ENCODE results near the gene SHC1.
A peak's percentile ranks its signal among the peaks of the same experiment; 100 is the strongest.

Gene SHC1

DNA sequence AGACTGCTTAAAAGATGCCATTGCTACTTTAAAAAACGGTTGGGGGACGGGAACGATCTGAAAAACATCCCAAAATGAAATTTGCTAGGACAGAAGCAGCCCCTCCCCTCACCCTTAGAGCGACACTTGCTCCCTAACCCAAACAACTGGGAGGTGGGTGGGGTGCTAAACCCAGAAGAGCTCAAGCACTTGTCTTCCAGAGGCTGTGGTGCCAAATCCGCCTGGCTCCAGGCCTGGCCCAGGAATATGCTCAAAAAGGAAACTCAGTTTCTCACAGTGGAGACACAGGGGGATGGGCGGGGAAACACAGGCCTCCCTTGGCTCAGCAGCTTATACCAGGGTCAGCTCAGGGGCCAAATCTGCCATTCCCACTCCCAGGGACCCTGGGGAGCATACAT is 14.0 kb downstream of the SHC1 start:
- no peak for DNase-seq

DNA sequence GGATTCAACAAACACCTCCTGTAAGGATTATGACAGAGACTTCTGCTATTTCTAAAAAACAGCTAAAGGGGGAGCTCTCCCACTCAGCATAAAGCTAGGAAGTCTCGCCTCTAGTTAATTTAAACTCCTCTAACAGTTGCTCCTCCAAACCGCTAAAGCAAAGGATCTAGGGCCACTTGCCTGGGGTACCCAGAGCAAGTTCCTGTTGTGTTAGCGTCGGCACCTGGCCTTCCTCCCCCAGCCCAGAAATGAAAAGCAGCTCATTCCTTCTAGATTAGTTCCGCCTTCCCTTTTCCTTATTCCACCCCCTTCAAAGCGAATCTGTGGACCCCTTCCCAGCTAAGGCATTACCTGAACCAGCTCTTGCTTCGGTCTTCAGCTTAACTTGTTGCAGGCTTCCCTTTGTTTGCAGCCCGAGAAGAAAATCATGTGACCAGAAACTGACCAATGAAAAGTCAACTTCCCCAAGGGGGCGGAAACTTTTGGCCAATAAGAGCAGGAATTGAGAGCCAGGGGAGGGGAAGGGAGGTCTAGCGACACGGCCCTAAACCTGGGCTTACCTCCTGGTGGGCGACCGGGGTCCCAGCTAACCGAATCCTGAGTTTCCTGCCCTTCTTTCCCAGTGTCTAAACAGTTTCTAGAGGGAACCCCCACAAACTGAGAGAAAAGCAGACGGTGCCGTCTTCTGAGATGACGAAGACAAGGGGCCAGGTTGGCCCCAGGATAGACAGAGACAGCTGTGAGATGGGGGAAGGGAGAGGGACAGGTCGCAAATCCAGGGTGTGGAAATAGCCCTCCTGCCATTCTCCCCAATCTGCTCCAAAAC is 14.6 kb downstream of the SHC1 start, which contains the start of gene PBXIP1:
Gene PBXIP1, minus strand, starts transcription at position 382 of the 826 bp plus-strand sequence. CDS start 2,378 bp downstream, outside the sequence.
- DNase-seq = peak; percentile 90 to 92

DNA sequence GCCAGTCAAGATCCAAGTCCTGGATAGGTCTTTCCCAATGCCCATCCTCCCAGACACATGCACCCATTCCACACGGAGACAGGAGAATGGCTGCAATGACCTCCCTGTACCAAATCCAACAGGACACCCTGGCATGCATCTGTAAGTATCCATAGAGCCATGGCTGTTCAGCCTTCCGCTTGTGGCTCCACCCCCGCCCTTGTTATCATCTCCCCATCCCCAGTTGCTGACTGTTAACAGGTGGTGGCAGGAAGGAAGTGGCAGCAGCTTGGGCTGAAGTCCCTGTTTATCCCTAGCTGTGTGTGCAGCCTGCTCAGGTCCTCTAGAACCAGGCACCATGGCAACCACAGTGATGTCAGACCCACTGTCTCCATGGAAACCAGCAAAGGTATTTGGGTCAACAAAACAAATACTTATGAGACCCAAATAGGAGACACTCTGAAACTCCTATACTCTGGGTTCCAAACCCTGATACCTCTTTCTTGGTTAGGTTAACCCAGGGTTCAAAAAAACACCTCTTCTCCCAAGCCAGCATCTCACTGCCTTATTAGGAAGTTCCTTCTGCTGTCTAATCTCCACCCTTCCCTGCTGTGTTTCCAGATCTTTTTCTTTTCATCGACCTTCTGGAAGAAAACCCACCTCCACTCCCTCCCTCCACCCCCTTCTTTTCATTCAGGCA is 15.4 kb downstream of the SHC1 start:
- DNase-seq = peak; percentile 29 to 30

DNA sequence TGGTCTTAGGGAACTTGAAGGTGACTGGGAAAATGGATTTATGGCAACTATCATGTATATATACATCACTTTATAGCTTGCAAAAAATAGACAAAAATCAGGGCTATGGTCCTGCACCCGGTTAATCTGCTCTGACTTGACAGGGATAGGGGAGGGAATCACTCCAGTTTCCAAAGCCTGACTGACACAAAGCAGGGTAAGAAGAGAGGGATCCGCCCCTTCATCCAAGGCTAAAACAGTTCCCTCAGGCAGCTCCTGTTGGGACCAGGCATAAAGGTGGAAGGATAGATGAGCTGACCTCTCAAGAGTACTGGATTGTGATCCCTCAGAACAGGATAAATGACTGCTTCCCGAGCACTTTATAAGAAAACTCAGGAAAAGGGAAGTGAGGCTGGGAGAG is 16.0 kb downstream of the SHC1 start:
- no peak for DNase-seq

DNA sequence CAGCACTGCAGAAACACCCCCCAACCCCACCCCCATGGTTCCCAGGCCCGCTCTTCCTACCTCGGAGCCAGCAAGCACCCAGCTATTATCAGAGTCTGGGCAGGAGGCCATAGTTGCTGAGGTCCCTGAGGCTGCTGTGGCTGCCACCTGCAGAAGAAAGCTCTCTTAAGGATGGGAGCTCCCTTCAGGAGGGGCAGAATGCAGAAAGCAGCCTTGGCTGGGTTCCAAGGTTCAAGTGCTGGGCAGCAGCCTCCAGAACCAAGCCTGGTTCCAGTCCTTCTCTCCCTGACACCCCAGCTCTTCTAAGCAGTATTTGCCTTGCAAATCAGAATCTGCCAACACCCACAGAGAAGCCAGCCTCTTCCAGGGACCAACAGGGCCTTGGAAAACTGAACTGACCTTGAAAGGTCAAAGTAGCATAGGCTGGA is 16.9 kb downstream of the SHC1 start:
- DNase-seq = no peak

DNA sequence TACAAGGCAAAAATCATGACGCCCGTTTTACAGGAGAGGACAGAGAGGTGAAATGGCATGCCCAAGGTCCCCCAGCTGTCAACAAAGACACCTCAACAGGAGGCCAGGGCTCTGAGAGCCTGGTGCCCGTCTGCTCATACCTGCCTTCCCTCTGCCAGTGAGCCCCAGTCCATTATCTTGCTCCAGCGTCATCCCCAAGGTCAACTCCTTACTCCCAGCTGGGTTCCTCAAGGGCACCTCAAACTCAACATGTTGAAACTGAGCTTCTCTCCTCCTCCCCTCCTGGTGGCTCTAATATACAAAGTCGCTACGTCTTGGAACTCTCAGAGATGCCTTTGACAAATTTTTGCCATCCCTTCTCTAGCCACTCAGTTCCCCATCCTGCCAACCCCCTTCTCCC is 17.9 kb downstream of the SHC1 start:
- DNase-seq = no peak

DNA sequence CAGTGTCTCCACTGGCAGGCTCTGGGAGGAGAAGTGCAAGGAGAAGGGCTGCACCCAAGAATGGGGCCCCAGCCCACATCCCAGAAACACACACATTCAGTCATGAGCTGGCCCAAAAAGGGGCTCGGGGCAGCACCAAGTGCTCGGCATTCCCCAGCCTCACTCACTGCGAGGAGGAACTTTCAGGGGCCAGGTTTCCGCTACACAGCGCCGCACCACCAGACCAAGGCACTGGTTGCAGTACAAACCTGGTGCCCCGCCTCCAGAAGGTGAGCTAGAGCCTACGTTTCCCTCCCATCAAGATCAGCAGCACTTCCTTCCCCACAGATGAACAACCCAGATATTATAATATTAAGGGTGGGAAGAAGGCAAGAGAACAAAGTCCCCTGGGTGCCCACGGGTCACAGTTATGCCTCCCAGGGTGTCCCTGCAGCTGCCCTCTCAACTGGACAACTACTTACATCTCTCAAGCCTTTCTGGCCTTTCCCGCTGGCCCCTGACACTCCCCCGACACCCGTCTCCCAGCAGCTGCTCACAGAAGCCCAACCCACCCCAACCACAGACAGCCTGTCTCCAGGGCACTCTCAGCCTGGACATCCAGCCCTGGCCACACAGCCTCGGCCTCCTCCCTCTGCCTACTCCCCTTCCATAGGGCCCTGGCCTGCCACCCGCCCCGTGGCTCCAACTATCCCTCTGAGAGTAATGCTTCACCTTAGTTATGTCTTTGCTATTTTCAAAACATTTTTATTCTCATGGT is 18.5 kb downstream of the SHC1 start:
- DNase-seq = no peak

DNA sequence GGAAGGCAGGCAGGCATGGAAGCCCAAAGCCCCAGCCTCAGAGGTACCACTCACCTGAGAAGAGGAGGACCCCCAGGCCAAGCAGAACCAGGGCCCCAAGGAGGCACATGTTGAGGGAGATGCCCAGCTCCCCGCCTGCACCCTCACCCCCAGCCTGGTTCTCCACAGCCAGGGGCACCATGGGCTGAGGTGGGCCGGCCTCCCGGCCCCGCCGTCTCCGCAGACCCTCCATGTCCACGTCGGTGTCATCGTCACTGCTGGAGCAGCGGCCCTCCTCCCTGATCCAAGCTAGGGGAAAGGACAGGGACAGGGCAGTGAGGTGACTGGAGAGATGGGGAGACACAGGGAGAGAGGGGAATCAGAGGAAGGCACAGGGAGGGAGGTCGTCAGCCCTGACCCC is 22.5 kb downstream of the SHC1 start:
- DNase-seq = no peak

DNA sequence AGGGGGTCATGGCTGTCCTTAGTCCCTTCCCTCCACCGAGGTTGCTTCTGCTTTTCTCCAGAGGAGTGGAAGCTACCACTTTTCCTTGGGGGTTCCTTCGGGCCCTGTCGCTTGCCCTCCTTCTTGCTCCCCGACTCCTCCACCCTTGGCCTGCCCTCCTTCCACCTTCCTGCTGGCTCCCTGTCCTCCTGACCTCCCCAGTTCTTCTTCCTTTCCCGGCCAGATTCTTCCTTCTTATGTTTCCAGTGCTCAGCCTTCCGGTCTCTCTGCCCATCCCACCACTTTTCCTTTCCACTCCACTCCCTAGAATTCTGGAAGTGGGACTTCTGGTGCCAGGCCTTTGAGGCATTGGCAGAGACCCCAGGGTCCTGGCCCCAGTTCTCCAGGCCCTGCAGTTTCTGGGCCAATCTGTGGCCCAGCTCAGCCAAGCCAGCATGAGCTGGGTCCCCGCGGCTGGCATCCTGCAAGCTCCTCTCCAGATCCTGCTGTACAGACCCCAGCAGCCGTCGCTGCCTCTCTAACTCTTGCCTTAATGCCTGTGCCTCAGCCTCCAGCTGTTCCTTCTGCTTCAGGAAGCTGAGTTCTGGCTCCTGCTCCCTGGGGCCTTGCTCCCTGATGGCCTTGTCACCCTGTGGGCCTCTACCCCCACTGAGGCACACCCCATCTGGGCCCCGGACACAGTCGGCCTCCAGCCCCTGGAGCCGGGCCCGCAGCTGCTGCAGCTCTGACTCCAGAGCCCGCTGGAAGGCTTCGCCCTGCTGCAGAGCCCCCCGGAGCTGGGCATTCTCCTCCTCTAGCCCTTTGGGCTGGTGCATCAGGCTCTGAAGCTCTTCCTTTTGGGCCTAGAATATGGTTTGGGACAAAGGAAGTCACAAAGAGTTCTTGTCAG is 24.3 kb downstream of the SHC1 start:
- DNase-seq = no peak

DNA sequence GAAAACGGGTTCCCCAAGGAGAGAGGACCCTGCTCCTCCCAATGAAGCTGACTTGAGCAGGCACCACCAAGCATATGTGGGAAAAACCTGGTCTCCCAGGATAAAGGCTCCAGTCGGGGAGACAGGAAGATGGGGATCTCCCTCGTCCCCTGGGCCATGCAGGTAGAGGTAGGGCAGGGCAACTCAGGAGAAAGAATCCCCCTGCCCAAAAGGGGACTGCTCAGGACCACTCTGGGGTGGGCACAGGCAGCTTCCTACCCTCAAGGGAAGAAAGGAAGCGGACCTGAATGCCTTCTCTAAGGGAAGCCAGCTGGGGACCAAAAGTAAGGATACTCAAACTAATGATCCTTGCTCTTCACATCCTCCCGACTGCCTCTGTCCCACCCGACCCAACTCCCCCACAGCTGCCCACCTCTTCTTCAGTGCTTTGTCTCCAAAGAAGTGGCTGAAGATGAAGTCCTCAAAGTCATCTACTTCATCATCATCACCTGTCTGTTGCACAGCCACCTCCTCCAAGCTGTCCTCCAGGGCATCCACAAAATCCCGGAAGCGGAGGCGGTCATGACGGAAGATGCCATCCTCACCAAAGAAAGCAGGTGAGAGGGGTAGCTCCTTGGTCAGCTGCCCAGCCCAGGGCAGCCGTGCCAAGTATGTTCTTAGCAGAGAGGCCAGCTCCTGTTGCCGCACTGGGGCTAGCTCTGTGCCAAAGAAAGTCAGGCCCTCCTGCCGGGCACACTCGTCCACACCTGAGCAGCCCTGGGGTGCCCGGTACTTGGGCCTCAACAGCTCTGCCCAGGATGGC is 25.2 kb downstream of the SHC1 start:
- no peak for DNase-seq

DNA sequence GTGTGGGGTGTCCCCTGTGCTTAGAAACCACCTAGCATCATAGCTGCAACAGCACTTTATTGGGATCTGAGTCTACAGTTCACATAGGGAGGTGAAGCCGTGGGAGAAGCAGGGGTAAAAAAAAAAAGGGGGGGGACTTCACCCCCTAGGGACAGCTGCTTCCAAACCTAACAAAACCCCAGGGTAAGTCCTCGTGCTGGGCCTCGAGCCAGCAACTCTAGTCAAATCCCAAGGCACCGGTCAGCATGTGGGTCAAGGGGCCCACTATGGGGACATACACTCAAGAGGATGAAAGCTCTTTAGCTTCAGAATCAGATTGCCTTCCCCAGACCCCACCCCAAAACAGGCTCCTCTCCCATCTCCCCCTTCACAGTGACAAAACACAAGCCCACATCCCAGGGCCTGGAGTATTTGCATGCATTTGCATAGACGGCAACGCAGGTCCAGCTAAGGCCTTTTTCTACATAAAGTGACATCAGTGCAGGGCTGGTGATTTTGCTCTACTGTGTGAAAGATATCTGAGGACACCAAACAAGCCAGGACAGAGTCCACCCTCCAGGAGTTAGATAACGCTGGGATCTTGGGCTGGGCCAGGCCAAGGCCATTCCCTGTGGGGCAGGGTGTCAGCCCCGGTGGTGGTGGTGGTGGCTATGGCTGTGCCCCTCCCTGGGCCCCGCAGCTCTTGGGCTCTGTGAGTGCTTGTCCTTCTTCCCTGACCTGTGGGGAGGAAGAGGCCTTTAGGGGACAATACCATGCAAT is 26.0 kb downstream of the SHC1 start:
- DNase-seq = no peak

DNA sequence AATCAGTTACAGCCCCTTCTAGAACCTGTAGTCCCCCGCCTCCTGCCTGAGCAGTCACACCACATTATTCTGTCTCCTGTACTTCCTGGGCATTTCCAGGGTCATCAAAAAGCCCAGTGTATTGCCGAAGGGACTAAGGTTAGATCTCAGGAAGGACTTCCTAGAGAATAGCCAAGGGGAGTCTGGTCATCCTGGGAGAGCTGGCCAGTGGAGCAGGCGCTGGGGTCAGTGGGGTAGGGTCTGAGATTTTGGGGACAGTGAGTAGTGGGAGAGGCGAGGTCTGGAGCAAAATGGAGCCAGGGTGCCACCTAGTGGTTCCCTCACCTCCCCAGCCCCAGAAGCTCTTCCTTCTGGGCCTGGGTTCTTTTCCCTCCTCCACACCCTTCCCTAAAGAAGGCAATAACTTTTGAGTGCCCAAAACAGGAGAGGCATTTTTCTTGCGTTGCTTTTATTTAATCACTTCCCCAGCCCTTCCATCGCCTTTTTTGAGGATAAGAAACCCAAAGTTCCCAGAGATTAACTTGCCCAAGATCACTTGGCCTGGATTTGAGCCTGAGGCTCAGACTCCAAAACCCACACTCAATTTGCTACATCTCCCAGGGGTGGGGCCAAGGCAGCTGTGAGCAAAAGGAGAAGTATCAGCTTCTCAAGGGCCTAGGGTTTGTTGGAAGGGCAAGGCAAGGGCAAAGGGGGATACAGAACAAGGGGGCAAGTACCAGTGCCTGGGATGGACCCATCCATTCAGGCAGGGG is 26.7 kb downstream of the SHC1 start:
- peak; percentile 72 to 77 for DNase-seq

DNA sequence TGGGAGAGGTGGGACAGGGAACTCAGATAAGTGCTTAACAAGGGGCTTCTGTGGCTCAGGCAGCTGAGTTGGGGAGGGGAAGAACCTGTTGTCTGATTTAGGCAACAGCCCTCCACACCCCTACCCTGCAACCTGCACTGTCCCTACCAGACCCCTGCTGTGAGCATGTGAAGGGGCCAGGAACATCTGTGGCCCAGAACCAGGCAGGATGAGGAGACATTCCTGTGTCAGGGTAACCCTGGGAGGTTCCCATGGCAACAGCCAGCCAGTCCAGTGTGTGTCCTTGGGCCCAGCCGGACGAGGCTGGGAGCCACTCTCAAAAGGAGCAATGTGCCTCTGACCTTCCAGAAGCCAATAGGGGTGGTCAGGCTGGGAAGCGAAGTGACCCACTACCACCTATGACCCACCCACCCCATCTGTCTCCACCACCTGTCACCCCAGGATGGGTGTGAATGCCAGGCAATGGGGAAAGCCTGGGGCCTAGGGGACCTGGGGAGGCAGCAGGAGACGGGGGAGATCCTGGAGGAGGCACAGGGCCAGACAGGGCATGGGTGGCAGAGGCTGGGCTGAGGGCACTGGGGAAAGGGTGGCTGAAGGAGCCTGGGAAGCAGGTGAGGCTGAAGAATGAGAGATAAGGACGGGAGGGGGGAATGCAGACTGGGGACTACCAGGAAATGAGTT is 29.1 kb downstream of the SHC1 start:
- no peak for DNase-seq

DNA sequence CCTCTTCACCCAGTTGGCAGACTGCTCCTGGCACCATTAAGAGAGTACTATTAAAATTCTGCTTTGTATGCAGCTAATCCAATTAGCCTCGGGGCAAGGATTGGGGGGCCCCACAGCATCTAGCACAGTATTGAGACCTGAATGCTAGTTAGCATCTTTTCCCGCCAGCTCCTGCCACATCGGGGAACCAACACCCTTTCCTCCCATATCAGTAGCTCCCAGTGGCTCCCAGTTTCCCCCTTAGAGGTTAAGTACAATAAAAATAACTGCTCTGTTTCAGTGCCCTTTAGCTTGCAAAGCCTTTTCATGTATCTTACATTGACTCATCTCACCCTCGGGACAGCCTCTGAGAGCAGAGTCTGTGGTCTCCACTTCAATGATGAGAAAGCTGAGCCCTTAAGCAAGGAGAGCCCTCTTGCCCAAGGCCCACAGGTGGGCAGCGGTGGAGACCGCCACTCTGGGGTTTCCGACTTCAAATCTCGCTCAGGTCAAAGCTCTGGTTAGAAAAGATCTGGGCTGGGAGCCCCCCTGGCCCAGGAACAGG is 29.8 kb downstream of the SHC1 start:
- DNase-seq = no peak

DNA sequence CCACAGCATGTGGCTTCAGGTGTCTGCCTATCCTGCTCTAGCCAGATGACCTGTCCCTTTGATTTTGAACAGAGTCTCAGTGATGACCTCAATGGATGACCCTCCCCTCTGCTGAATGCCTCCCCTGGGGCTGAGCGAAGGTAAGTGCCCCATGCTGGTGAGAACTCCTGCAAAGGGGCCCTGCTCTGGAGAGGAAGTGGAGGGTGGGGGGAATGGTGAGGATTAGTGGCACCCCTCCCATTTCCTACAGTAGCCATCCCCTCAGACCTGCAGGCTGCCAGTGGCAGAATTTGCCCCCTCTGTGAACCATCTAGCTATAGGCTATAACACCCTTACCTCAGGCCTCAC is 30.4 kb downstream of the SHC1 start:
- DNase-seq = no peak

DNA sequence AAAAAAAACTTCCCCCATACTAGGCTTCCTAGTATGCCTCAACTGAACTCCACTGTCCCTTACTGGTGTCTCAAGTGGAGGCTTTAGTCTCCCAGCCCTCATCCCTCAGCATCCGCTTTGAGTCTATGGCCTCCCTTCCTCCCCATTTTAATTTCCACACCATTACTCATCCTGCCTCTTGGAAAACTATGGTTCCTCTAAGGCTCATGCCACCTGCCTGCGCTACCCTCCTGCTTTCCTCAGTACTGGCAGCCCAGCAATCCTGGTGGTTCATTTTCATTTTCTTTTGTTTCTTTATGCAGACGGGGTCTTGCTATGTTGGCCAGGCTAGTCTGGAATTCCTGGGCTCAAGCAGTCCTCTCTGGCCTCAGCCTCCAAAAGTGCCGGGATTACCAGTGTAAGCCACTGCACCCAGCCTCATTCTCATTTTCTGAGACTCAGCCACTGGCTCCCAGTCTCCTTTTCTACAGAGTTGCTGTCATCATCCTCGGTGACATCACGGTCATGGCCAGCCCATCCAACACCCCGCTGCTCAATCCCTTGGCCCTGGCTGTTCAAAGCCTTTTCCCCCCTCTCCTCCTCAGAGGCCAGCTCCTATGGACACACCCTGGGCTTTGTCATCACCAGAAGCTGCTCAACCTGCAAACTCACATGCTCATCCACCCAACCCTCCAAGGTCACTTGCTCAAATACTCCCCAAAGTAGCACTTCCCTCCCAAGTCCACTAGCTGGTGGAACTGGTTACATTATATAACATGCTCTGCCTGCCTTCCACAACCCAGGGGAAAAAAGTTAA is 31.7 kb downstream of the SHC1 start:
- DNase-seq = no peak

DNA sequence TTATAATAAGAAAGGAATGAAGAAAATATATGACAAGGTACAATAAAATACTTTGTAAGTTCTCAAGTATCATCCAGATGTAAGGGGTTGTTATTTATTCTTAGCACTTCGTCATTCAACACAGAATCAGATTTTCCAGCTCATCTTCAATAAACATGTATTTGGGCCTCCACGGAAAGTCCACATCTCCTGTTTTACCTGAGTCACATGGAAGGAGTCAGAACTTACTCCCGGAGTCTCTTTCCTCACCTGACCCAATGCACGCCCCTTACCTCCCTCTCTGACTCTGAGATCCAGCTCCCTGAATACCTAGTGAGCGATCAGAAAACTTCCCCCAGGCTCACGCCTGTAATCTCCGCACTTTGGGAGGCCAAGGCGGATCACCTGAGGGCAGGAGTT is 32.6 kb downstream of the SHC1 start:
- DNase-seq = no peak

All from Kasumi-1 (cell line).